ENCODE data around the gene WIPF2.

Gene WIPF2

GRCh38 chr17:40192961-40193360, 26.1 kb upstream of the WIPF2 start:
- no peak for TF ChIP-seq POLR2AphosphoS5 (IDR thresholded peaks at IDR 0.05; ENCODE audit: low read depth, low read length)

DNA sequence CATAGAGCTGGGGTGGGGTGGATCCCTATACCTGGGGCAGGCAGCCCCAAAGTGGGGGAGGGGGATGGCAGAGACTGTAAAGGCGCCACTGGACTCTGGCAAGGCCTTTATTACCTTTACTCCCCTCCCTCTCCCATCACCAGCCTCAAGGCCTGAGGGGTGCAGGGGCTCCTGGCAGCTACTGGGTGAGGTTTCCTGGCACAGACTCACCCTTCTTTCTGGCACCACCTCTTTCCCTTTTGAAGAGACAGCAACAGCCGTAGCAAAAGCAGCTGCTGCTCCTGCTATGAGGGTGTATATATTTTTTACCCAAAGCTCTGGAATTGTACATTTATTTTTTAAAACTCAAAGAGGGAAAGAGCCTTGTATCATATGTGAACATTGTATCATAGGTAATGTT, 24.3 kb upstream of the WIPF2 start:
- no peak for TF ChIP-seq SIN3A (IDR thresholded peaks at IDR 0.05; ENCODE audit: borderline replicate concordance, insufficient read depth, low read length)
- no peak for TF ChIP-seq POLR2AphosphoS5 (IDR thresholded peaks at IDR 0.05; ENCODE audit: low read depth, low read length)
- no peak for TF ChIP-seq TAF1 (IDR thresholded peaks at IDR 0.05; ENCODE audit: borderline replicate concordance, insufficient read depth, low read length)
- TF ChIP-seq REST (IDR thresholded peaks at IDR 0.05; ENCODE audit: insufficient read depth in 1 of 2, low read depth in 2 of 2, low read length in 2 of 2), result no peak
- TF ChIP-seq FOXP2 (optimal IDR thresholded peaks at IDR 0.05; ENCODE audit: borderline replicate concordance, extremely low read depth, extremely low read length, insufficient read depth), result no peak

- TF ChIP-seq FOXP2 (optimal IDR thresholded peaks at IDR 0.05; ENCODE audit: borderline replicate concordance, extremely low read depth, extremely low read length, insufficient read depth) (no peak), POLR2AphosphoS5 (IDR thresholded peaks at IDR 0.05; ENCODE audit: low read depth, low read length) (no peak), REST (IDR thresholded peaks at IDR 0.05; ENCODE audit: insufficient read depth in 1 of 2, low read depth in 2 of 2, low read length in 2 of 2) (no peak), SIN3A (IDR thresholded peaks at IDR 0.05; ENCODE audit: borderline replicate concordance, insufficient read depth, low read length) (no peak), TAF1 (IDR thresholded peaks at IDR 0.05; ENCODE audit: borderline replicate concordance, insufficient read depth, low read length) (no peak)
These were observed 21.6 kb upstream of the WIPF2 start for GRCh38 chr17:40197550-40197949.

GRCh38 chr17:40198576-40198975, 20.5 kb upstream of the WIPF2 start:
- TF ChIP-seq SIN3A (IDR thresholded peaks at IDR 0.05; ENCODE audit: borderline replicate concordance, insufficient read depth, low read length) (no peak), REST (IDR thresholded peaks at IDR 0.05; ENCODE audit: insufficient read depth in 1 of 2, low read depth in 2 of 2, low read length in 2 of 2) (no peak), POLR2AphosphoS5 (IDR thresholded peaks at IDR 0.05; ENCODE audit: low read depth, low read length) (no peak), FOXP2 (optimal IDR thresholded peaks at IDR 0.05; ENCODE audit: borderline replicate concordance, extremely low read depth, extremely low read length, insufficient read depth) (no peak), TAF1 (IDR thresholded peaks at IDR 0.05; ENCODE audit: borderline replicate concordance, insufficient read depth, low read length) (no peak)

DNA sequence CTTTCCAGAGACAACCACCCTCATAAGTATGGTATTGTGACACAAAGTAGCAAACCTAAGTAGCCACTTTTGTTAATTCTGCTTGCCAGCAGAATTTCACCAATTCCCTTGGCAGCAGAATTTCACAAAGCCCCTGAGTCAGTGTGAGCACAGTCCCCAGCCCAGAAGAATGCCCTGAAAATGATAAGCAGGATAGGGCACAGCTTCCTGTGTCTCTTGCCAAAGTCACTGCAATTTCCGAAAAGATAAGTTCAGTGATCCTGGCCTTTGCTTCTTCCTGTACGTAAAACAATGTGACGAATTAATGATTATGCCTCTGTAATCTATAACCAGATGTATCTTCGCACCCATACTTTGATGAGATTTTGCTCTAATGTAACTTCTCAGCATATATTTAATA, 16.0 kb upstream of the WIPF2 start:
- no peak for TF ChIP-seq TAF1 (IDR thresholded peaks at IDR 0.05; ENCODE audit: borderline replicate concordance, insufficient read depth, low read length)
- no peak for TF ChIP-seq FOXP2 (optimal IDR thresholded peaks at IDR 0.05; ENCODE audit: borderline replicate concordance, extremely low read depth, extremely low read length, insufficient read depth)
- no peak for TF ChIP-seq SIN3A (IDR thresholded peaks at IDR 0.05; ENCODE audit: borderline replicate concordance, insufficient read depth, low read length)
- TF ChIP-seq REST (IDR thresholded peaks at IDR 0.05; ENCODE audit: insufficient read depth in 1 of 2, low read depth in 2 of 2, low read length in 2 of 2), result no peak
- TF ChIP-seq POLR2AphosphoS5 (IDR thresholded peaks at IDR 0.05; ENCODE audit: low read depth, low read length), result no peak

All from PFSK-1 (cell line).